Measurements from ENCODE around the gene TESMIN. TPM values are rescaled to one million over a fixed set of nuclear protein-coding genes. Genes with fewer than 3 reads are reported as not detected.

The TESMIN gene
- total RNA-seq, 1 donor from 2014 or later = 0.56 TPM

DNA sequence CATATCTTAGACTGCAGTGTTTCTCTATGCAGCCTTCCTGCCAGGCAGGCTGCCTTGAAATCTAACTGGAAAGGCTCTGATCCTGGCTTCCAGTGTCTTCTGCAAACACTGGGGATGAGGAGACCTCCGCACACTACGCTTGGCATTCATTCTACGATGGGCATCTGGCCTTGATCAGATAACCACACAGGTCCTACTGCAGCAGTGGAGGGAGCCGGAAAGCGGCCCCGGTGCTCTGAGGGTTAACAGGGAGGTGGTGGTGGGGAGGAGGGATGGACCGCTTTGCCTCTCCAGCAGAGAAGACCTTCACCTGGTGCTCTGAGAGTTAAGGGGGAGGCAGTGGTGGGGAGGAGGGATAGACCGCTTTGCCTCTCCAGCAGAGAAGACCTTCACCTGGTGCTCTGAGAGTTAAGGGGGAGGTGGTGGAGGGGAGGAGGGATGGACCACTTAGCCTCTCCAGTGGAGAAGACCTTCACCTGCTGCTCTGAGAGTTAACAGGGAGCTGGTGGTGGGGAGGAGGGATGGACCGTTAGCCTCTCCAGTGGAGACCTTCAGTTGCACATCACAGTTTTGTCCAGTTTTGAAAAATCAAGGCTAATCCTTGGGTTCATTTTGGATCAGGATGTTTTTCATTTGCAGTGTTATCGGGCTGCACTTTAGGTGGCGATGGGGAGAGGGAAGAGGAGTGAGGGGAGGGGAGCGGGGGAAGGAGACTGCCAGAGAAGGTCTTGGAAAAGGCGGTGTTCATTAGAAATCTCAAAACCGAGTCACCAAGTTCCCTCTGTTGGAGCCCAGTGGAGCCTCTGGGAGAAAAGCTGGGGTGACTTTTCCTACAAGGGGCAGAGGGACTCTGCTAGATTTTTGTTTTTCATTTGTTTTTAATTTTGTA is 61.3 kb downstream of the TESMIN start:
- Mint-ChIP-seq H3K36me3 (ENCODE audit: unreplicated experiment) (no peaks in the 10 kb centered on the region), H3K9me3 (ENCODE audit: unreplicated experiment) (no peaks in the 10 kb centered on the region), H3K4me1 (ENCODE audit: unreplicated experiment) (peaks cover 6% of the 10 kb centered on the region), H3K27me3 (ENCODE audit: unreplicated experiment) (peaks cover 69% of the 10 kb centered on the region), H3K4me3 (ENCODE audit: unreplicated experiment) (no peak overlapping the region), H3K27ac (ENCODE audit: unreplicated experiment) (no peak overlapping the region)
- TF ChIP-seq, protein P1, sequence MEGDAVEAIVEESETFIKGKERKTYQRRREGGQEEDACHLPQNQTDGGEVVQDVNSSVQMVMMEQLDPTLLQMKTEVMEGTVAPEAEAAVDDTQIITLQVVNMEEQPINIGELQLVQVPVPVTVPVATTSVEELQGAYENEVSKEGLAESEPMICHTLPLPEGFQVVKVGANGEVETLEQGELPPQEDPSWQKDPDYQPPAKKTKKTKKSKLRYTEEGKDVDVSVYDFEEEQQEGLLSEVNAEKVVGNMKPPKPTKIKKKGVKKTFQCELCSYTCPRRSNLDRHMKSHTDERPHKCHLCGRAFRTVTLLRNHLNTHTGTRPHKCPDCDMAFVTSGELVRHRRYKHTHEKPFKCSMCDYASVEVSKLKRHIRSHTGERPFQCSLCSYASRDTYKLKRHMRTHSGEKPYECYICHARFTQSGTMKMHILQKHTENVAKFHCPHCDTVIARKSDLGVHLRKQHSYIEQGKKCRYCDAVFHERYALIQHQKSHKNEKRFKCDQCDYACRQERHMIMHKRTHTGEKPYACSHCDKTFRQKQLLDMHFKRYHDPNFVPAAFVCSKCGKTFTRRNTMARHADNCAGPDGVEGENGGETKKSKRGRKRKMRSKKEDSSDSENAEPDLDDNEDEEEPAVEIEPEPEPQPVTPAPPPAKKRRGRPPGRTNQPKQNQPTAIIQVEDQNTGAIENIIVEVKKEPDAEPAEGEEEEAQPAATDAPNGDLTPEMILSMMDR (IDR thresholded peaks at IDR 0.05) = no peak
- DNase-seq (ENCODE audit: extremely low spot score, unreplicated experiment) = no peak

DNA sequence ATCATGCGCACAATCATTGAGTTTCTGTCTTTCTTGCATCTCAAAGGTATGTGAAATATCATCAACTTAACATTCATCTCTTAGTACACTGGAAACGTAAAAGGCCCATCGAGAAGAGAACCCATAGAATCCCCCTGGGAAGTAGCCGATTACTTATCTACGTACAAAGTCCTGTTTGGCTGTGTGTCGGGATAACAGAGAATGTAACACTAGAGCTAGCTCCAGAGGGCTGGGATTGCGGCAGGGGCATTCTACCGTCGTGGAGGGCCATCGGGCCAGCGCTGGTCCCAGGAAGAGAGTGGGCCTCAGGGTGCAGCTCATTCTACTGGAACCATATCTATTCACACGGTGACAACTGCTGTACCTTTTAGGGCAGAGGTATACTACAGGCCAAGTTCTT is 62.4 kb downstream of the TESMIN start:
- TF ChIP-seq, protein P1 (IDR thresholded peaks at IDR 0.05) = no peak
- peaks cover 61% of the 10 kb centered on the region for H3K27me3 Mint-ChIP-seq (ENCODE audit: unreplicated experiment)

GRCh38 chr11:68687986-68688385 is 63.3 kb downstream of the TESMIN start:
- DNase-seq (ENCODE audit: extremely low spot score, unreplicated experiment) = no peak
- H3K4me3 Mint-ChIP-seq (ENCODE audit: unreplicated experiment) = no peak overlapping the region
- H3K27ac Mint-ChIP-seq (ENCODE audit: unreplicated experiment) = no peak overlapping the region
- H3K4me1 Mint-ChIP-seq (ENCODE audit: unreplicated experiment) = peaks cover 9% of the 10 kb centered on the region
- TF ChIP-seq, protein P1 (IDR thresholded peaks at IDR 0.05) = no peak
- H3K9me3 Mint-ChIP-seq (ENCODE audit: unreplicated experiment) = no peaks in the 10 kb centered on the region
- peaks cover 60% of the 10 kb centered on the region for H3K27me3 Mint-ChIP-seq (ENCODE audit: unreplicated experiment)
- no peaks in the 10 kb centered on the region for H3K36me3 Mint-ChIP-seq (ENCODE audit: unreplicated experiment)

More for the DNA sequence above, 62.4 kb downstream of the TESMIN start:
- Mint-ChIP-seq H3K4me1 (ENCODE audit: unreplicated experiment) (peaks cover 6% of the 10 kb centered on the region), H3K27ac (ENCODE audit: unreplicated experiment) (no peak overlapping the region), H3K36me3 (ENCODE audit: unreplicated experiment) (no peaks in the 10 kb centered on the region), H3K4me3 (ENCODE audit: unreplicated experiment) (no peak overlapping the region), H3K9me3 (ENCODE audit: unreplicated experiment) (no peaks in the 10 kb centered on the region)
- DNase-seq (ENCODE audit: extremely low spot score, unreplicated experiment) = no peak

- Mint-ChIP-seq H3K9me3 (ENCODE audit: unreplicated experiment) (no peaks in the 10 kb centered on the region), H3K4me3 (ENCODE audit: unreplicated experiment) (no peak overlapping the region), H3K36me3 (ENCODE audit: unreplicated experiment) (no peaks in the 10 kb centered on the region), H3K27me3 (ENCODE audit: unreplicated experiment) (peaks cover 64% of the 10 kb centered on the region), H3K27ac (ENCODE audit: unreplicated experiment) (no peak overlapping the region), H3K4me1 (ENCODE audit: unreplicated experiment) (peaks cover 13% of the 10 kb centered on the region)
- DNase-seq (ENCODE audit: extremely low spot score, unreplicated experiment) = no peak
- TF ChIP-seq, protein P1 (IDR thresholded peaks at IDR 0.05) = no peak
These were observed 64.0 kb downstream of the TESMIN start for GRCh38 chr11:68687311-68687710.

- no peak overlapping the region for H3K4me3 Mint-ChIP-seq (ENCODE audit: unreplicated experiment)
- H3K27ac Mint-ChIP-seq (ENCODE audit: unreplicated experiment) = no peak overlapping the region
- peaks cover 13% of the 10 kb centered on the region for H3K4me1 Mint-ChIP-seq (ENCODE audit: unreplicated experiment)
- no peaks in the 10 kb centered on the region for H3K9me3 Mint-ChIP-seq (ENCODE audit: unreplicated experiment)
- H3K36me3 Mint-ChIP-seq (ENCODE audit: unreplicated experiment) = no peaks in the 10 kb centered on the region
- peaks cover 62% of the 10 kb centered on the region for H3K27me3 Mint-ChIP-seq (ENCODE audit: unreplicated experiment)
- TF ChIP-seq, protein P1 (IDR thresholded peaks at IDR 0.05) = no peak
- DNase-seq (ENCODE audit: extremely low spot score, unreplicated experiment) = no peak
These were observed 64.8 kb downstream of the TESMIN start for GRCh38 chr11:68686486-68686885.
